GM12873 (cell line): Measurements from ENCODE around the gene PIGL.

Source experiments
- CTCF ChIP-seq: IDR thresholded peaks from 2 replicates; pipeline ENCODE4 v1.5.1; 2012; ENCODE audit warnings: low read depth, mild to moderate bottlenecking, moderate library complexity, low read length, control low read depth; ENCODE audit not compliant: insufficient read depth; ENCODE audit errors: missing control alignments

PIGL gene

GRCh38 chr17:16313139-16314090 is 96.4 kb downstream of the PIGL start:
- no peak for TF ChIP-seq CTCF

GRCh38 chr17:16314189-16314588 is 97.2 kb downstream of the PIGL start:
- TF ChIP-seq CTCF: no peak

GRCh38 chr17:16314859-16315258 is 97.8 kb downstream of the PIGL start:
- TF ChIP-seq CTCF: no peak

GRCh38 chr17:16319969-16320368 is 103.0 kb downstream of the PIGL start:
- TF ChIP-seq CTCF: no peak

GRCh38 chr17:16322636-16323035 is 105.6 kb downstream of the PIGL start:
- no peak for TF ChIP-seq CTCF

- TF ChIP-seq CTCF: no peak
Observed at GRCh38 chr17:16325964-16326363, 109.0 kb downstream of the PIGL start.

GRCh38 chr17:16327018-16327417 is 110.0 kb downstream of the PIGL start:
- TF ChIP-seq CTCF: no peak
